ENCODE measurements around the gene CRYGA. TPM values are rescaled to one million over a fixed set of nuclear protein-coding genes. Genes with fewer than 3 reads are reported as not detected.

The CRYGA gene
- total and polyA plus RNA-seq, 2 donors (not counting 3 experiments of a cell fraction or from before 2014, with no cell fraction given): not detected

DNA sequence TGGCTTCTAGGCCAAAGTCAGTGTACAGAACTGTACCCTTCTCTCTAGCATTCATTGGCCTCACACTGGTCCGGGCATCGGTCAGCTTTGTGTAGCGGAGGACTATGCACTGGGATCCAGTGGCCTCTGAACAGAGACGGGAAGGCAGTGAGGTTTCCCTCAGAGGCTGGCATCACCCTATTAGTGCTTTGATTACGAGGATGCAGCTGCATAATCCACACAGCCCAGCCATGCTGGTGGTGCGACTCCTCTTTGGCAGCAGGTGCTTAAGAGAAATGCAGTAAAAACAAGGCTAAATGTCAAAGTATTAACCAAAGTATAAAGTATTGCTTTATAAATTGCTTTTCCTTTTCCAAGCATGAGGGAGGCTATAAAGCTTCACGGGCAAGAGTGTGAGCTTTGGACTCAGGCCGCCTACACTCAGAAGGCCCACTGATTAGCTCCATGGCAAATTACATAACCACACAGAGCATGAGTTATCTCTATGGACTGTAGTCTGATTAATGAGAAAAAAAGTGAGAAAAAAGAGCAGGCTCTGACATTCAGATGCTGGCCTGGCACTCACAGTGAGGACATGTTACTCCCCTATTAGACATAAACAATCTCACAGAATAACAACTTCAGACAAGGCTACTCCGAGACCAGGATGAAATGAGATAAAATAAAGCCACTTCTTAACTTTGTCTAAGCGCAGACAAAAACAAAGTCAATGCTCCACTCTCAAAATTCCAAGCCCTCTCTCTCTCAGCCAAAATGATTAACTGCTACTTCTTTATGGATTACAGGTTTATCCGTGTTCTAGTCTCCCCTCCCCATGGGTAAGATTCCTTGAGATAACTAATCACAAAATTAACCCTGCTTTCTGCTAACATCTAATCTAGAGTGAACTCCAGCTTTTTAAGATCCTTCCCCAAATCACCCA lies 27.3 kb downstream of the CRYGA start:
- no peaks in the 10 kb centered on the region for H3K9me3 ChIP-seq (replicated peaks; ENCODE audit: control insufficient read depth, insufficient read depth, low read length)
- no peaks in the 10 kb centered on the region for H3K4me1 ChIP-seq (ENCODE audit: control insufficient read depth, extremely low read depth, insufficient read depth, low read length)
- H3K9ac ChIP-seq (replicated peaks; ENCODE audit: extremely low read depth, insufficient read depth, low read length): no peak overlapping the region
- DNase-seq (ENCODE audit: low read depth, low spot score) (no peak), FAIRE-seq (no peak)
- H2AFZ ChIP-seq (ENCODE audit: low read depth, low read length): no peak overlapping the region
- H3K9me1 ChIP-seq (replicated peaks; ENCODE audit: control insufficient read depth, extremely low read depth, insufficient read depth, low read length): no peaks in the 10 kb centered on the region
- H3K79me2 ChIP-seq (ENCODE audit: control insufficient read depth, insufficient read depth, low read length): no peaks in the 10 kb centered on the region
- H4K20me1 ChIP-seq (replicated peaks; ENCODE audit: control insufficient read depth, extremely low read depth, insufficient read depth, low read length): no peaks in the 10 kb centered on the region
- POLR2A ChIA-PET: no interaction called here
- TF ChIP-seq GATA2 (IDR thresholded peaks at IDR 0.05; ENCODE audit: insufficient read depth, insufficient read length, low read depth, low read length) (no peak), EZH2 (IDR thresholded peaks at IDR 0.05; ENCODE audit: borderline replicate concordance, low read depth, low read length, severe bottlenecking) (no peak), JUN (IDR thresholded peaks at IDR 0.05; ENCODE audit: borderline replicate concordance, insufficient read depth, insufficient read length, low read depth) (no peak), POLR2A (IDR thresholded peaks at IDR 0.05; ENCODE audit: low read depth, low read length) (no peak), FOS (IDR thresholded peaks at IDR 0.05; ENCODE audit: borderline replicate concordance, insufficient read depth, low read length) (no peak), CTCF (IDR thresholded peaks at IDR 0.05; ENCODE audit: extremely low read depth in 1 of 2, insufficient read depth in 1 of 2, low read depth in 1 of 2, low read length in 2 of 2) (no peak), POLR2AphosphoS5 (IDR thresholded peaks at IDR 0.05; ENCODE audit: insufficient read depth, low read depth, low read length) (no peak), MYC (IDR thresholded peaks at IDR 0.05; ENCODE audit: low read depth, low read length) (no peak)
- TF ChIP-seq, protein P1, sequence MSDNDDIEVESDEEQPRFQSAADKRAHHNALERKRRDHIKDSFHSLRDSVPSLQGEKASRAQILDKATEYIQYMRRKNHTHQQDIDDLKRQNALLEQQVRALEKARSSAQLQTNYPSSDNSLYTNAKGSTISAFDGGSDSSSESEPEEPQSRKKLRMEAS (IDR thresholded peaks at IDR 0.05; ENCODE audit: insufficient read depth, insufficient read length): no peak
- H3K27me3 ChIP-seq (ENCODE audit: control insufficient read depth in 2 of 2, insufficient read depth in 2 of 2, low read length in 2 of 2): no peaks in the 10 kb centered on the region
- no peaks in the 10 kb centered on the region for H3K36me3 ChIP-seq (ENCODE audit: control insufficient read depth in 2 of 2, extremely low read depth in 1 of 2, insufficient read depth in 2 of 2, low read length in 2 of 2)
- no TSS peak for BruUV-seq (replicated peaks)
- no peak overlapping the region for H3K4me3 ChIP-seq (replicated peaks in 1 of 3; ENCODE audit: insufficient read depth in 1 of 3, low read depth in 1 of 3, low read length in 3 of 3)
- no peak overlapping the region for H3K4me2 ChIP-seq (ENCODE audit: insufficient read depth, low read length)
- no peak overlapping the region for H3K27ac ChIP-seq (ENCODE audit: insufficient read depth, low read depth, low read length)
- dilution Hi-C loops (cut with MboI; ENCODE audit: extremely low pct_ligation_motif_present, low sequenced_read_pairs) (no loop called here), intact Hi-C loops (cut with micrococcal nuclease) (no loop called here)
- CTCF ChIA-PET: no interaction called here

All from endothelial cell of umbilical vein (primary cell).